H9 (cell line): Measurements from ENCODE around the gene PRPF4. TPM values are rescaled to one million over a fixed set of nuclear protein-coding genes. Genes with fewer than 3 reads are reported as not detected.

Experiments
- DNase-seq: peaks from one replicate; pipeline ENCODE4 v3.0.0-alpha.2; 2017
- H2AFZ ChIP-seq: one replicate; pipeline ENCODE4 v1.6.1; 2013; ENCODE audit warnings: mild to moderate bottlenecking, low read length, control low read depth, moderate library complexity
- H2AK5ac ChIP-seq: 2 replicates; pipeline ENCODE4 v1.6.1; 2013; ENCODE audit warnings: low read length, control low read depth, mixed read lengths; ENCODE audit not compliant: insufficient read length
- H2BK120ac ChIP-seq: one replicate; pipeline ENCODE4 v1.6.1; 2013; ENCODE audit warnings: low read depth, mild to moderate bottlenecking, low read length, control low read depth, inconsistent platforms; ENCODE audit not compliant: poor library complexity, severe bottlenecking
- H2BK12ac ChIP-seq: 2 replicates; pipeline ENCODE4 v1.6.1; 2013; ENCODE audit warnings: low read length, control low read depth, mixed read lengths, low read depth; ENCODE audit not compliant: insufficient read length
- H2BK15ac ChIP-seq: 2 replicates; pipeline ENCODE4 v1.6.1; 2013; ENCODE audit warnings: low read depth, low read length, control low read depth
- H2BK20ac ChIP-seq: one replicate; pipeline ENCODE4 v1.6.1; 2013; ENCODE audit warnings: low read depth, mild to moderate bottlenecking, low read length, control low read depth, inconsistent platforms; ENCODE audit not compliant: poor library complexity, severe bottlenecking
- H2BK5ac ChIP-seq: 2 replicates; pipeline ENCODE4 v1.6.1; 2013; ENCODE audit warnings: low read length, control low read depth, mixed read lengths; ENCODE audit not compliant: insufficient read length
- H3K14ac ChIP-seq: 2 replicates; pipeline ENCODE4 v1.6.1; 2013; ENCODE audit warnings: low read length, control low read depth; ENCODE audit not compliant: insufficient read depth
- H3K18ac ChIP-seq: 2 replicates; pipeline ENCODE4 v1.6.1; 2013; ENCODE audit warnings: low read depth, mild to moderate bottlenecking, mixed read lengths, low read length, control low read depth; ENCODE audit not compliant: insufficient read length
- H3K23ac ChIP-seq: 2 replicates; pipeline ENCODE4 v1.6.1; 2013; ENCODE audit warnings: low read length, control low read depth, mixed read lengths, low read depth; ENCODE audit not compliant: insufficient read length
- H3K23me2 ChIP-seq: 2 replicates; pipeline ENCODE4 v1.6.1; 2013; ENCODE audit warnings: low read depth, mild to moderate bottlenecking, mixed read lengths, low read length, control low read depth; ENCODE audit not compliant: insufficient read length, poor library complexity, severe bottlenecking
- H3K27ac ChIP-seq: 2 replicates; pipeline ENCODE4 v1.5.1; 2013; ENCODE audit warnings: low read length, control low read depth, mixed read lengths, low read depth; ENCODE audit not compliant: insufficient read length
- H3K27me3 ChIP-seq: 2 replicates; pipeline ENCODE4 v1.6.1; 2013; ENCODE audit warnings: low read length, control low read depth, inconsistent platforms; ENCODE audit not compliant: insufficient read depth
- H3K4ac ChIP-seq: 2 replicates; pipeline ENCODE4 v1.6.1; 2013; ENCODE audit warnings: low read depth, mild to moderate bottlenecking, control low read depth, inconsistent platforms, low read length, moderate library complexity
- H3K4me1 ChIP-seq: 2 replicates; pipeline ENCODE4 v1.6.1; 2013; ENCODE audit warnings: low read length, control low read depth, inconsistent platforms; ENCODE audit not compliant: insufficient read depth
- H3K4me2 ChIP-seq: 2 replicates; pipeline ENCODE4 v1.6.1; 2013; ENCODE audit warnings: low read length, control low read depth, mixed read lengths; ENCODE audit not compliant: insufficient read length, insufficient read depth
- H3K56ac ChIP-seq: 2 replicates; pipeline ENCODE4 v1.6.1; 2013; ENCODE audit warnings: low read depth, mild to moderate bottlenecking, mixed read lengths, low read length, control low read depth; ENCODE audit not compliant: insufficient read length
- H3K79me1 ChIP-seq: 2 replicates; pipeline ENCODE4 v1.6.1; 2013; ENCODE audit warnings: low read depth, mild to moderate bottlenecking, moderate library complexity, low read length, control low read depth, inconsistent platforms; ENCODE audit not compliant: insufficient read depth, poor library complexity, severe bottlenecking
- H3K79me2 ChIP-seq: 2 replicates; pipeline ENCODE4 v1.6.1; 2013; ENCODE audit warnings: low read length, control low read depth, inconsistent platforms; ENCODE audit not compliant: insufficient read depth
- H3K9ac ChIP-seq: 2 replicates; pipeline ENCODE4 v1.6.1; 2013; ENCODE audit warnings: low read length, control low read depth, mixed read lengths; ENCODE audit not compliant: insufficient read length; ENCODE audit errors: extremely low read depth
- H3K9me3 ChIP-seq: one replicate; pipeline ENCODE4 v1.6.1; 2013; ENCODE audit warnings: low read depth, low read length, inconsistent platforms; ENCODE audit not compliant: control insufficient read depth
- H3T11ph ChIP-seq: one replicate; pipeline ENCODE4 v1.6.1; 2013; ENCODE audit warnings: mild to moderate bottlenecking, low read length, control low read depth, inconsistent platforms
- H4K20me1 ChIP-seq: one replicate; pipeline ENCODE4 v1.6.1; 2013; ENCODE audit not compliant: control insufficient read depth, insufficient read length, insufficient read depth
- H4K5ac ChIP-seq: 2 replicates; pipeline ENCODE4 v1.6.1; 2013; ENCODE audit warnings: low read depth, mild to moderate bottlenecking, mixed read lengths, low read length, control low read depth; ENCODE audit not compliant: insufficient read length
- H4K8ac ChIP-seq: replicated peaks from 2 replicates; pipeline ENCODE4 v1.6.1; 2013; ENCODE audit warnings: low read length, control low read depth, mixed read lengths, low read depth; ENCODE audit not compliant: insufficient read length
- H4K91ac ChIP-seq: 2 replicates; pipeline ENCODE4 v1.6.1; 2013; ENCODE audit warnings: low read depth, mild to moderate bottlenecking, moderate library complexity, mixed read lengths, low read length, control low read depth; ENCODE audit not compliant: insufficient read length
- H3K27ac Mint-ChIP-seq, 3 experiments: 2 replicates in 2 of 3; 3 replicates in 1 of 3; pipeline ENCODE4 v1.8.0; 2020 to 2021; ENCODE audit warnings: mixed read lengths in 3 of 3, mild to moderate bottlenecking in 1 of 3, moderate library complexity in 1 of 3
- H3K27me3 Mint-ChIP-seq: 2 replicates; pipeline ENCODE4 v1.8.0; 2021; ENCODE audit warnings: low read depth, mild to moderate bottlenecking, moderate library complexity, mixed read lengths
- H3K36me3 Mint-ChIP-seq, 3 experiments: 2 replicates in 2 of 3; 3 replicates in 1 of 3; pipeline ENCODE4 v1.8.0; 2020 to 2021; ENCODE audit warnings: low read depth in 3 of 3, mixed read lengths in 3 of 3; ENCODE audit not compliant: insufficient read depth in 1 of 3
- H3K4me1 Mint-ChIP-seq, 2 experiments: 2 replicates each; pipeline ENCODE4 v1.8.0; 2020; ENCODE audit warnings: mixed read lengths in 2 of 2
- H3K4me3 Mint-ChIP-seq, 2 experiments: 2 replicates in 1 of 2; 3 replicates in 1 of 2; pipeline ENCODE4 v1.8.0; 2020 to 2021; ENCODE audit warnings: mild to moderate bottlenecking in 2 of 2, mixed read lengths in 2 of 2, moderate library complexity in 1 of 2
- H3K9me3 Mint-ChIP-seq, 2 experiments: 2 replicates in 1 of 2; 3 replicates in 1 of 2; pipeline ENCODE4 v1.8.0; 2020; ENCODE audit warnings: mild to moderate bottlenecking in 2 of 2, mixed read lengths in 2 of 2, moderate library complexity in 1 of 2
- WGBS: extraction: QIAGEN DNeasy Blood & Tissue Kit; methylation state at CpG from one replicate; pipeline ENCODE4 v1.1.7; 2013; ENCODE audit warnings: missing lambda C conversion rate, low lambda C conversion rate, mixed read lengths; ENCODE audit not compliant: insufficient read length; ENCODE audit errors: extremely low coverage; 5-methylcytosine and 5-hydroxymethylcytosine counted together
- total RNA-seq: library from RNA; stranded (reverse); gene quantifications from 2 replicates; pipeline ENCODE4 v1.2.1, GENCODE V29; 2021
- TF ChIP-seq, protein P1 (sequence below): fragments of 200-600 bp; sonication (generic); conservative IDR thresholded peaks from 3 replicates; pipeline ENCODE4 v1.8.0; 2021; ENCODE audit warnings: antibody characterized with exemption, mild to moderate bottlenecking

The PRPF4 gene
- total RNA-seq, 1 experiment from 2014 or later: 49.8 TPM

DNA sequence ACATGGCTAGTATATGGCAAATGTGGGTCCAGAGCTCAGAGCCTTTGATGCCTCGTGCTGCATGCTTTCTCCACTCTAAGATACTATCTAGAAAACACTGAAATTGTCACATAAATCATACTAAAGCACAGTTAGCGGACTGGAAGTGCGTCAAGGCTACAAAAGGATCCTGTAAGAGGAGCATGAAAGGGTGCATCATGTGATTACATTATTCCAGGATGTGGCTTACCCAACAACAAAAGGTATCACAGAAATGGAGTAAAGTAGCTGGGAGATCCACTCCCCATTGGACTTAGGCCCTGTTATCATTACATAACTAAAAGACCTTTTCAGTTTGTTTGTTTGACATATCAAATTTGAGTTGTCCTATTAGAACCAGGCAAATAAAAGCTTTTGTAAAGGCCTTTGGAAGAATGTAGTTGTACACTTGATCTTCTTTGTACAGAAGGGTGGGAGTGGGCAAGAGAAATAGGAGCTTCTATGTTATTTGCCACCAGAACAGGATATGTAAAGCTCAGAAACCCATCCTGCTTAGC lies 47.3 kb upstream of the PRPF4 start:
- no peak overlapping the region for H3T11ph ChIP-seq
- H3K14ac ChIP-seq: no peak overlapping the region
- no peaks in the 10 kb centered on the region; the same call in 1 of the 2 replicates for H3K79me2 ChIP-seq
- H2BK12ac ChIP-seq: no peak overlapping the region
- H3K27me3 Mint-ChIP-seq: no peaks in the 10 kb centered on the region
- no peak overlapping the region for H2BK120ac ChIP-seq
- H2BK20ac ChIP-seq: no peak overlapping the region
- H3K27ac ChIP-seq: no peak overlapping the region
- peaks cover 4% of the 10 kb centered on the region for H3K79me1 ChIP-seq
- no peak overlapping the region for H2AK5ac ChIP-seq
- no peak overlapping the region for H2BK5ac ChIP-seq
- no peak overlapping the region for H4K5ac ChIP-seq
- H4K20me1 ChIP-seq: no peaks in the 10 kb centered on the region
- H3K36me3 Mint-ChIP-seq: peaks cover 0 to 4% (median 0%) of the 10 kb centered on the region in 3 experiments; a peak in 2 of 7 replicates
- H4K8ac ChIP-seq: no peak overlapping the region
- TF ChIP-seq, protein P1, sequence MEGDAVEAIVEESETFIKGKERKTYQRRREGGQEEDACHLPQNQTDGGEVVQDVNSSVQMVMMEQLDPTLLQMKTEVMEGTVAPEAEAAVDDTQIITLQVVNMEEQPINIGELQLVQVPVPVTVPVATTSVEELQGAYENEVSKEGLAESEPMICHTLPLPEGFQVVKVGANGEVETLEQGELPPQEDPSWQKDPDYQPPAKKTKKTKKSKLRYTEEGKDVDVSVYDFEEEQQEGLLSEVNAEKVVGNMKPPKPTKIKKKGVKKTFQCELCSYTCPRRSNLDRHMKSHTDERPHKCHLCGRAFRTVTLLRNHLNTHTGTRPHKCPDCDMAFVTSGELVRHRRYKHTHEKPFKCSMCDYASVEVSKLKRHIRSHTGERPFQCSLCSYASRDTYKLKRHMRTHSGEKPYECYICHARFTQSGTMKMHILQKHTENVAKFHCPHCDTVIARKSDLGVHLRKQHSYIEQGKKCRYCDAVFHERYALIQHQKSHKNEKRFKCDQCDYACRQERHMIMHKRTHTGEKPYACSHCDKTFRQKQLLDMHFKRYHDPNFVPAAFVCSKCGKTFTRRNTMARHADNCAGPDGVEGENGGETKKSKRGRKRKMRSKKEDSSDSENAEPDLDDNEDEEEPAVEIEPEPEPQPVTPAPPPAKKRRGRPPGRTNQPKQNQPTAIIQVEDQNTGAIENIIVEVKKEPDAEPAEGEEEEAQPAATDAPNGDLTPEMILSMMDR: no peak
- H3K4ac ChIP-seq: no peak overlapping the region
- H3K23me2 ChIP-seq: no peaks in the 10 kb centered on the region
- no peak overlapping the region for H2BK15ac ChIP-seq
- no peak overlapping the region for H3K27ac Mint-ChIP-seq
- peaks cover under 1 to 3% of the 10 kb centered on the region in 2 experiments; a peak in 3 of 4 replicates for H3K4me1 Mint-ChIP-seq
- no peak overlapping the region for H3K56ac ChIP-seq
- H3K9ac ChIP-seq: no peak overlapping the region
- H3K4me1 ChIP-seq: no peaks in the 10 kb centered on the region
- H2AFZ ChIP-seq: no peak overlapping the region
- no peak overlapping the region for H3K4me2 ChIP-seq
- H3K18ac ChIP-seq: no peak overlapping the region
- DNase-seq: no peak
- no peak overlapping the region for H3K4me3 Mint-ChIP-seq
- no CpG with 5 or more reads among the region's 3 CpGs for WGBS
- no peaks in the 10 kb centered on the region for H3K9me3 ChIP-seq
- no peaks in the 10 kb centered on the region for H3K9me3 Mint-ChIP-seq
- no peak overlapping the region for H4K91ac ChIP-seq
- H3K23ac ChIP-seq: no peak overlapping the region
- H3K27me3 ChIP-seq: no peaks in the 10 kb centered on the region
